Sigmoid colon (tissue), 4 donors: Measurements from ENCODE around the gene GIN1.

Experiments
- EP300 ChIP-seq, 4 donors: sonication (generic); formaldehyde crosslinking; IDR thresholded peaks; one replicate each; pipeline ENCODE4 v1.6.1; 2017; ENCODE audit warnings: antibody characterized with exemption in 4 of 4
- POLR2A ChIP-seq, 2 donors: fragments of 450-650 bp; IDR thresholded peaks; one replicate each; pipeline ENCODE4 v1.6.1; 2016; ENCODE audit warnings: antibody characterized with exemption in 2 of 2, mild to moderate bottlenecking in 2 of 2, moderate library complexity in 2 of 2
- TF ChIP-seq, protein P1 (sequence below), 4 experiments: fragments of 450-650 bp in 3 of 4; fragments of 200-600 bp in 1 of 4; IDR thresholded peaks; one replicate each; pipeline ENCODE4 v1.5.1; 2016 to 2019; ENCODE audit warnings: antibody characterized with exemption in 4 of 4, mild to moderate bottlenecking in 3 of 4, moderate library complexity in 2 of 4

- TF ChIP-seq, protein P1, sequence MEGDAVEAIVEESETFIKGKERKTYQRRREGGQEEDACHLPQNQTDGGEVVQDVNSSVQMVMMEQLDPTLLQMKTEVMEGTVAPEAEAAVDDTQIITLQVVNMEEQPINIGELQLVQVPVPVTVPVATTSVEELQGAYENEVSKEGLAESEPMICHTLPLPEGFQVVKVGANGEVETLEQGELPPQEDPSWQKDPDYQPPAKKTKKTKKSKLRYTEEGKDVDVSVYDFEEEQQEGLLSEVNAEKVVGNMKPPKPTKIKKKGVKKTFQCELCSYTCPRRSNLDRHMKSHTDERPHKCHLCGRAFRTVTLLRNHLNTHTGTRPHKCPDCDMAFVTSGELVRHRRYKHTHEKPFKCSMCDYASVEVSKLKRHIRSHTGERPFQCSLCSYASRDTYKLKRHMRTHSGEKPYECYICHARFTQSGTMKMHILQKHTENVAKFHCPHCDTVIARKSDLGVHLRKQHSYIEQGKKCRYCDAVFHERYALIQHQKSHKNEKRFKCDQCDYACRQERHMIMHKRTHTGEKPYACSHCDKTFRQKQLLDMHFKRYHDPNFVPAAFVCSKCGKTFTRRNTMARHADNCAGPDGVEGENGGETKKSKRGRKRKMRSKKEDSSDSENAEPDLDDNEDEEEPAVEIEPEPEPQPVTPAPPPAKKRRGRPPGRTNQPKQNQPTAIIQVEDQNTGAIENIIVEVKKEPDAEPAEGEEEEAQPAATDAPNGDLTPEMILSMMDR (IDR thresholded peaks at IDR 0.05): no peak
- no peak for TF ChIP-seq POLR2A (IDR thresholded peaks at IDR 0.05)
- TF ChIP-seq EP300 (IDR thresholded peaks at IDR 0.05): no peak
Measured at GRCh38 chr5:103092676-103093075, 27.3 kb downstream of the GIN1 start.
